HAP-1 (cell line): Measurements from ENCODE around the gene SH3BGRL3.

Experiments
- DNase-seq, 2 experiments: peaks; one replicate each; pipeline ENCODE4 v3.0.0-alpha.2; 2016 to 2020; ENCODE audit warnings: low spot score in 2 of 2
- H3K27me3 ChIP-seq: fragments of 250-450 bp; sonication (Bioruptor Pico); 2 replicates; pipeline ENCODE4 v1.5.1; 2020; ENCODE audit warnings: low read depth, mild to moderate bottlenecking, moderate library complexity
- H3K36me3 ChIP-seq: fragments of 250-450 bp; sonication (Bioruptor Pico); replicated peaks from 2 replicates; pipeline ENCODE4 v1.5.1; 2020; ENCODE audit warnings: mild to moderate bottlenecking
- H3K4me1 ChIP-seq: fragments of 250-450 bp; sonication (Bioruptor Pico); 2 replicates; pipeline ENCODE4 v1.5.1; 2020; ENCODE audit warnings: mild to moderate bottlenecking
- H3K4me3 ChIP-seq: fragments of 250-450 bp; sonication (Bioruptor Pico); 2 replicates; pipeline ENCODE4 v1.5.1; 2020; ENCODE audit warnings: mild to moderate bottlenecking, moderate library complexity
- H3K9me3 ChIP-seq: fragments of 250-450 bp; sonication (Bioruptor Pico); 2 replicates; pipeline ENCODE4 v1.5.1; 2020; ENCODE audit warnings: mild to moderate bottlenecking, moderate library complexity
- in situ Hi-C: fragments of 300-500 bp; cut with MboI; formaldehyde crosslinking; loops from 3 replicates; pipeline ENCODE4 v1.14.3; 2020; ENCODE audit warnings: low sequenced_read_pairs, inconsistent platforms, mixed read lengths

SH3BGRL3 gene

DNA sequence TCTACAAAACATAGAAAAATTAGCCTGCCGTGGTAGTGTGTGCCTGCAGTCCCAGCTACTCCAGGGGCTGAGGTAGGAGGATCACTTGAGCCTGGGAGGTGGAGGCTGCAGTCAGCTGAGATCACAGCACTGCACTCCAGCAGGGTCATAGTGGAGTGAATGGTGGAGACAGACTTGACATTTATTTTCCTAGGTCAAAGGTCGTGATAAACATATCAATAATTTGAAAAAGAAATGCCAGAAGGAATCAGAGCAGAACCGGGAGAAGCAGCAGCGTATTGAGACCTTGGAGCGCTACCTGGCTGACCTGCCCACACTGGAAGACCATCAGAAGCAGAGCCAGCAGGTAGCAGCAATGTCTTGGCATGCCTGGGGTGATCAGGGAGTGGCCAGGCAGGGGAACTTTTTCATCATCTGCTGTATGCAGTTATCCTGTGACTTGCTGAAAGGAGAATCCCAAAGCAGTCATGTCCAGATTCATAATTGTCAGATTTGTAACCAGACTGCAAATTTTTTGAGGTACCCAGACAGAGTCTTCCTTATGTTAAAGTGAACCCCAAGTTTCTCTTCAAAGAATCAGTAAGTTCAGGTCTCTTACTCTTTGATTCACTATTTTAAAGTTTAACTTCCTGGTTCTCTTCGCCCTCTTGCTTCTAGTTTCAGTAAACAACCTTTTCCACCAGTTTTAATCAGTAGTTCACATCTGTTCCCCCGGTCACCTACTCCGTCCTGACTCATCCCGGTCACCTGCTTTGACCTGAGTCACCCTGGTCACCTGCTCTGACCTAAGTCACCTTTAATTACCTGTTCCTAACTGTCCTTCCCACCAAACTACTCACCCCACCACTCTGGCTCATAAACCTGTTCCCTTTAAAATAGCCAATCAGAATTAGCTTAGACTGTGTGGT is 11.3 kb upstream of the SH3BGRL3 start:
- no peak for DNase-seq
- Histone ChIP-seq H3K9me3 (no peaks in the 10 kb centered on the region), H3K27me3 (no peaks in the 10 kb centered on the region), H3K4me3 (no peak overlapping the region), H3K36me3 (peaks cover 84% of the 10 kb centered on the region), H3K4me1 (no peaks in the 10 kb centered on the region)
- in situ Hi-C loops: no loop called here

DNA sequence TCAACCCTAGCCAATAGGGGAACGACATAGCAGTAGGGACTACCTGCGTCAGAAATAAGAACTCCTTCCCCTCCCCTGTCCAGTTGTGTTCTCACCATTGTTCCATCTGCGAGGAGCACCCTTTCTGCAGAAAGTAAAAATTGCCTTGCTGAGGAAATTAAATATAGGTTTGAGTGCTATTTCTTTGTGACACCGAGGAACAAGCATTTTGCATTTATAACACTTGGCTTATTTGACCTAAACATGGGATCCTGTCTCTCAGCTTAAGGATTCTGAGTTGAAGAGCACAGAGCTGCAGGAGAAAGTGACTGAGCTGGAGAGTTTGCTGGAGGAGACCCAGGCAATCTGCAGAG is 10.7 kb upstream of the SH3BGRL3 start:
- in situ Hi-C loops: no loop called here
- Histone ChIP-seq H3K36me3 (peaks cover 84% of the 10 kb centered on the region), H3K9me3 (no peaks in the 10 kb centered on the region), H3K4me3 (no peak overlapping the region), H3K27me3 (no peaks in the 10 kb centered on the region), H3K4me1 (no peaks in the 10 kb centered on the region)
- DNase-seq: no peak

DNA sequence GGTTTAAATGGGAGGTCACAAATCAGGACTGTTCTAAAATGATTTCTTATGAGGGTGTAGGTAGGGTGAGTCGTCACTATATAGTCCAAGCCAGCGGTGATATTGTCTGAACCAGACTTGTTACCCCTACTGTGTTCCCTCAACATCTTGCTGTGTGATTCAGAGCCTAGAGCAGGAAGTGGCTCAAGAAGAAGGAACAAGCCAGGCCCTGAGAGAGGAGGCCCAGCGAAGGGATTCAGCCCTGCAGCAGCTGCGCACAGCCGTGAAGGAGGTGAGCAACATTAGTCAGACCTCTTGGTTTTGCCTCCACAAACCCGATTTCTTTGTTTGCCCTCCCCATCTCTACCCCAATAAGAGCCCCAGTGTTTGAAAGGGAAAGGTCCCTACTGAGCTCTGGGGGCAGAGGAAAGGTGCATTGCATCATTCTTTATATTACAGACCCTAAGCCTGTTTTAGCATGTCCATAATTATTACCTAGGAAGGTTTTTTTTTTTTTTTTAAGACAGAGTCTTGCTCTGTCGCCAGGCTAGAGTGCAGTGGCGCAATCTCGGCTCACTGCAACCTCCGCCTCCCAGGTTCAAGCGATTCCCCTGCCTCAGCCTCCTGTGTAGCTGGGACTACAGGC is 5.0 kb upstream of the SH3BGRL3 start:
- in situ Hi-C loops: no loop called here
- no peak for DNase-seq
- H3K9me3 ChIP-seq: no peaks in the 10 kb centered on the region
- no peaks in the 10 kb centered on the region for H3K27me3 ChIP-seq
- peaks cover 8% of the 10 kb centered on the region for H3K4me1 ChIP-seq
- H3K36me3 ChIP-seq: peaks cover 86% of the 10 kb centered on the region
- no peak overlapping the region for H3K4me3 ChIP-seq

DNA sequence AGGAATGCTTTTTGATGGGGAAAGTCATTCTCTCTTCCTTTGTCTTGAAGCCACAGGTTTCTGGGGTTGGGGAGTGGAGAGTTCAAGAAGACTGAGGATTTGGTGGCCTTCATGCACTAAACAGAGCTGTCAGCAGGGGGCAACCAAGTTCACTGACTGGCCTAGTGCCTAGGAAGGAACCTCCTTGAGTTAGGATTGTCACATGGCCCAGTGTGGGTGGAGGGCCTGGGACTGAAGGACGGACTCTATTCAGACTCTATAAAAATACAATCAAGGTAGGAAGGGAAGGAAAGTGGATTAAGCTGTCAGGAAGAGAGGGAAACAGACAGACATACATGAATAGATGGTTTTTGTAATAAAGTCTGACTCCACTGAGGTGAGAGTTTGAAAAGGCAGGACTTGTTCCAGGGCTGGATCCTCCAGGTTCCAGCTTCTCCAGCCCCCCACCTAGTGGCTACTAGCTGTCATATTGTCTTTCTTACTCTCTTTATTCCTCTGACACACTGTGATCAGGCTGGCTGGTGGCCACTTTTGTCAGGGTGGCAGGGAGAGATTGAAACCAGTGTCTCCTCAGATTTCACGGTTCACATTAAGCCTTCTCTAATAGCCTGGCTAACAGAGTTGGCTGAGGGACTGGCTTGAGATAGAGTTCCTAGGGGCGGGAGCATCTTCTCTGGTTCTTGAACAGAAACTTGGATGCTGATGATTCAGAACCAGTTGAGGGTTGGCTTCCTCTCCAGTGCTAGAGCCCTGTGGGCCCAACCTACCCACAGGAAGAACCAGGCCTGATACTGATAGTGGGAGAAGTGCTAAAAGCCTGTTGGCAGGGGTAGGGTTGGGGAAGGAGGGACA is 4.1 kb upstream of the SH3BGRL3 start:
- H3K4me3 ChIP-seq: no peak overlapping the region
- in situ Hi-C loops: no loop called here
- no peaks in the 10 kb centered on the region for H3K9me3 ChIP-seq
- peak; percentile 78 to 88 for DNase-seq
- peaks cover 8% of the 10 kb centered on the region for H3K4me1 ChIP-seq
- H3K36me3 ChIP-seq: peaks cover 77% of the 10 kb centered on the region
- H3K27me3 ChIP-seq: no peaks in the 10 kb centered on the region

DNA sequence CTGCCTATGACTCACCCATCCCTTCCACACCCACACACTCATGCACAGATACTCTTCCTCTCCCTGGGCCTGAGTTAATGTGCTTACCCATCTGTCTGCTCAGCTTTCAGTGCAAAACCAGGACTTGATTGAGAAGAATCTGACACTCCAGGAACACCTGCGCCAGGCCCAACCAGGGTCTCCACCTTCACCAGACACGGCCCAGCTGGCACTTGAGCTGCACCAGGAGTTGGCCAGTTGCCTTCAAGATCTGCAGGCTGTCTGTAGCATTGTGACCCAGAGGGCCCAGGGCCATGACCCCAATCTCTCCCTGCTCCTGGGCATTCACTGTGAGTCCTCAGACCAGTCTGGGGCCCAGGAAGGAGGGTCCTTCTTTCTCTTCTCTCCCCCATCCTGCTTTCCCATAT is 3.5 kb upstream of the SH3BGRL3 start:
- Histone ChIP-seq H3K4me3 (no peak overlapping the region), H3K36me3 (peaks cover 74% of the 10 kb centered on the region), H3K4me1 (peaks cover 8% of the 10 kb centered on the region), H3K9me3 (no peaks in the 10 kb centered on the region), H3K27me3 (no peaks in the 10 kb centered on the region)
- DNase-seq: no peak
- in situ Hi-C loops: no loop called here

DNA sequence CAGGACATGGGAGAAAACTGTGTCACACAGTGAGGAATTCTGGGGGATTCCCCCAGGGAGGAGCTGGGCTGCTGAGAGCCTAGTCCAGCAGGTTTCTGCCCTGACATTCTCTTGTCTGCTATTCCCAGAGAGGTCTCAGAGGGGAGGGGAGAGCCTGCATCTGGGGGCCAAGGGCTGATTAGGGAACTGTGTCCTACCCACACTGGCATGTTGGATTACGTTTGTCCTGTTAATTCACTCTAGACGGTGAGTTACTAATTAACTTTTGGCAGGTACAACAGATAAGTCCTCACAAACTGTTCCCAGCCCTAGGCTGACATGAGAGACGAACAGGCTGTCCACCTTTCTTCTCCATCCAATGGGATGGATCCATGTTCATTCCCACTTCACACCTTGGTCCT is 2.6 kb upstream of the SH3BGRL3 start:
- peaks cover 8% of the 10 kb centered on the region for H3K4me1 ChIP-seq
- in situ Hi-C loops: no loop called here
- peaks cover 68% of the 10 kb centered on the region for H3K36me3 ChIP-seq
- no peaks in the 10 kb centered on the region for H3K9me3 ChIP-seq
- no peaks in the 10 kb centered on the region for H3K27me3 ChIP-seq
- no peak for DNase-seq
- H3K4me3 ChIP-seq: no peak overlapping the region

DNA sequence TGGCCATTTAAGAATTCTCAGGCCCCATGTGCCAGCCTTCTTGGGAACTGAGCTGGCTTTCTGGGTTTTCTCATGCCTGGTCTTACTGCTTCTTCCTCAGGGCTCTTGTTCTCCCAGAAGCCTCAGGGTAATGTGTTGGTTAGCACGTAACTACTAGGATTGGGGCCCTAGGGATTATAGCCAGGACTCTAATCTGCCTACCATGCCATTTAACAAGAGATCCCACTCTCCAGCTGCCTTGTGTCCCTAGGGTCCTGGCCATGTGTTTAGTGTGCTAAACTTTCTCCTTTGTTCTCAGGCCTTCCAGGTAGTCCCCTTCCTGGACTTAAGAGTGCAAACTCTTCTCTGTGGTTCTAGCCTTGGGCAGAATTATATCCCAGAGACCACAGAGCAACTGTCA is 2.2 kb upstream of the SH3BGRL3 start:
- Histone ChIP-seq H3K4me3 (no peak overlapping the region), H3K36me3 (peaks cover 66% of the 10 kb centered on the region), H3K9me3 (no peaks in the 10 kb centered on the region), H3K27me3 (no peaks in the 10 kb centered on the region), H3K4me1 (peaks cover 8% of the 10 kb centered on the region)
- in situ Hi-C loops: no loop called here
- no peak for DNase-seq

DNA sequence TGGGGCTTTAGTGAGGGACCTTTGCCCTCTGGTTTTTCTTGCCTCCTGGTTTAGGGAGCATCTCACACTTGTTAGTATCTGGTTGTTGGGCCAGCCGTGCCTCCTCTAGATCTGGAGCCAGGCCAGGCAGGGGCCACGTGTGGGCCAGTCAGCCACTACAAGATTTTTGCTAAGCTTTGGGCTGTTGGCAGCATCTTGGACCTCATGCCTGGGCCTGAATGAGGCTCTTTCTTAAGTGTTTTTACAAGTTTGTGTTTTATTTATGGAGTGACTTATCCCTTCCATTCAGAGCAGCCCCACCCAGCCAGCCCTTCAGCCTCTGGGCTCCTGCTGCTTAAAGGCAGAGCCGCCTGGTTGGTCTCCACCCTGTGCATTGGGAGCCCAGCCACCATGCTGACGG is 1.6 kb upstream of the SH3BGRL3 start:
- DNase-seq: no peak
- Histone ChIP-seq H3K36me3 (peaks cover 60% of the 10 kb centered on the region), H3K27me3 (no peaks in the 10 kb centered on the region), H3K4me3 (no peak overlapping the region), H3K4me1 (peaks cover 8% of the 10 kb centered on the region), H3K9me3 (no peaks in the 10 kb centered on the region)
- in situ Hi-C loops: no loop called here

DNA sequence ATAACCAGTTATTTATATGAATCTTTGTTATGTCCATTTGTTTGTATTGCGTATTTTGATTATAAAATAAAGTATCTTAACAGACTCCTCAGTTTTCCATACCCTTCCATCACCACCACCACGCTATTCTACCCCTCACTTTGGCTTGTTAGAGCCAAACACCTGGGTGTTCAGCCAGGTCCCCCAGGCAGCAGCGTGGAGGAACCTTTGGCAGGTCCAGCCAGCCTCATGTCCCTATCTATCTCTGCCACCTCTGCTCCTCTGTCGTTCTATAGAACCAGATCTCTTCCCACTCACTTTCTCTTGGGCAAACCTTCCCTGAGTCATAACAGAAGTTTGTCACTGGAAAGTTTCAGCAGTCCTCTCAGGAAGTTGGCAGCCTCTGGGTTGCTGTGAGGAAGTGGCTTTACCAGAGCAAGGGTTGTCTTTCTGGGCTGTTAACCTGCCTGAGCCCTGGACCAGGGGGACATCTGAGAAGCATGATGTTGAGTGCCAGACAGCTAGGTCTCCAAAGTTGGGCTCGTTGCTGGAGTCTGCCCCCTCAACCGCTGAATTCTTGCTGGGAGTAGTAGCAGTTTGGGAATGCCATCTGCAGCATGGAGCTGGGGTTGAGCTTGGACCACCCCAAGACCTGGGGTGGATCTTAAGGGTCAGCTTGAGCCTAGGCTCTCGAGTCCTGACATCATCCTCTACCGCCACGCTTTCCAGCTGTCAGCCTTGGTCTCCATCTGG is 996 bp upstream of the SH3BGRL3 start:
- no peak for DNase-seq
- Histone ChIP-seq H3K4me3 (no peak overlapping the region), H3K4me1 (peaks cover 8% of the 10 kb centered on the region), H3K27me3 (no peaks in the 10 kb centered on the region), H3K9me3 (no peaks in the 10 kb centered on the region), H3K36me3 (peaks cover 58% of the 10 kb centered on the region)
- in situ Hi-C loops: no loop called here

DNA sequence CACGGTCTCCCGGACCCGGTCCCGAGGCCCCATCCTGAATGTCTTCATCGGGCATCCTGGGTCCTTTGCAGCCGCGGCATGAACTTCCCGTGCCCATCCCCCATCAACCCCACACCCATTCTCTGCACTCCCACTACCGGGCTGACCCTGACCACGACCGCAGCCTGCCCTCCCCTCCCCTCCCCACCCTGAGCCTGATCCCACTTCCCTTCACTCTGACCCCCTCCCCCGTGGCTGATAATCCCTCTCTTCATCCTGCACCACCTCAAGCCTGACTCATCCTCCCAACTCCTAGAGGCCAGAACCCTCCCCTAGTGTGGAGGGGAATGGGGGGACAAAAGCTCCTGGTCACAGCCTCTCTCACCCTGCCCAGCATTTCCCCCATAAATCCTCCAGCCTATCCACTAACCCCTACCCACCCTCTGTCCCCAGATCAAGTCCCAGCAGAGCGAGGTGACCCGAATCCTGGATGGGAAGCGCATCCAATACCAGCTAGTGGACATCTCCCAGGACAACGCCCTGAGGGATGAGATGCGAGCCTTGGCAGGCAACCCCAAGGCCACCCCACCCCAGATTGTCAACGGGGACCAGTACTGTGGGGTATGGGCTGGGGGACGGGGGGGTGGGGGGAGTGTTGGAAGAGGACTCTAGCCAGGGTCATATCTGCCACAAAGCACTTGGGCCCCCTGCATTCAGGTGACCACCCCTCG is 602 bp downstream of the SH3BGRL3 start:
- peak overlapping the region; percentile 57 for H3K4me3 ChIP-seq
- peak in 1 of 2 experiments; percentile 45 for DNase-seq
- H3K27me3 ChIP-seq: no peaks in the 10 kb centered on the region
- no peaks in the 10 kb centered on the region for H3K9me3 ChIP-seq
- in situ Hi-C loops: loop anchor here (10.0 kb wide), 1 partner anchor 134 kb away; the partner anchor contains the start of gene LIN28A
- H3K36me3 ChIP-seq: peaks cover 42% of the 10 kb centered on the region
- peaks cover 8% of the 10 kb centered on the region for H3K4me1 ChIP-seq

DNA sequence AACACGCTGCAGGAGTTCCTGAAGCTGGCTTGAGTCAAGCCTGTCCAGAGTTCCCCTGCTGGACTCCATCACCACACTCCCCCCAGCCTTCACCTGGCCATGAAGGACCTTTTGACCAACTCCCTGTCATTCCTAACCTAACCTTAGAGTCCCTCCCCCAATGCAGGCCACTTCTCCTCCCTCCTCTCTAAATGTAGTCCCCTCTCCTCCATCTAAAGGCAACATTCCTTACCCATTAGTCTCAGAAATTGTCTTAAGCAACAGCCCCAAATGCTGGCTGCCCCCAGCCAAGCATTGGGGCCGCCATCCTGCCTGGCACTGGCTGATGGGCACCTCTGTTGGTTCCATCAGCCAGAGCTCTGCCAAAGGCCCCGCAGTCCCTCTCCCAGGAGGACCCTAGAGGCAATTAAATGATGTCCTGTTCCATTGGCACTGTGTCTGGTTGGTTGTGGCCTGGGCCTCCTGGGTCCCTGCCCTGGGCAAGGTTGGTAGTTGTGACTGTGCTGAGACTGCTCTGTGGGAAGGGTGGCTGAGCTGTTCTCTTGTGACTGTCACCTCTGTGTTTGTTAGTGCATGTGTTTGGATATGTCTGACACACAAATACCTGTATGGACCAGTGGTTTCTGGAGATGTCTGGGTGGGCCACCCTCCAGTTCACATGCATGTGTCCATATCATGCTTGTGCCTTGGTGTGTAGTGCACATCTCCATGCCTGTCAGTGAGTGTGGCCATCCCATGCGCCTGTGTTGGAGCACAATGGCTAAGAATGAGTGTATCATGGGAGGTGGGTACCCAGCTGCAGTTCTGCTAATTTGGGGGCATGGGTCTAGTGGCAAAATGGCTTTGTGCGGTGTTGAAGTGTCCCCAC is 1.4 kb downstream of the SH3BGRL3 start:
- Histone ChIP-seq H3K4me3 (no peak overlapping the region), H3K4me1 (peaks cover 5% of the 10 kb centered on the region), H3K27me3 (no peaks in the 10 kb centered on the region), H3K9me3 (no peaks in the 10 kb centered on the region), H3K36me3 (peaks cover 33% of the 10 kb centered on the region)
- DNase-seq: no peak
- in situ Hi-C loops: loop anchor here (10.0 kb wide), 1 partner anchor 133 kb away; the partner anchor contains the start of gene LIN28A

DNA sequence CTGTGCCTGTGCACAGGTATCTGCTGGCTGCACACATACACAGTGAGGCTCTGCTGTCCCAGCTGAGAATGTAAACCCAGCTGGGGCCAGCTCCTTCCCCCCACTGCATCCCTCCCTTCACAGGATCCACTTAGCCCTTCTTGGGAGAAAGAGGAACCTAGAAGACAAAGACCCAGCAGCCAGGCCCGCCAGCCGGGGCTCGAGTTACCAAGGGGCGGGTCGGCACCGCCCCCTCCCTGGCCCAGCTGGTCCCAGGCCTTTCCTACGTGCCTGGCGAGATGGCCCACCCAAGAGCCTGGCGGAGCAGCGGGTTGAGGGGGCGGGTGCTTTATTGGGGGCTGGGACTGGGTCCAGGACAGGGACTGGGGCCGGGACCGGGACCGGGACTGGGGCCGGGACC is 2.1 kb downstream of the SH3BGRL3 start:
- H3K36me3 ChIP-seq: peaks cover 27% of the 10 kb centered on the region
- peak in 1 of 2 experiments; percentile 44 for DNase-seq

More for the DNA sequence above, 2.1 kb downstream of the SH3BGRL3 start:
- no peaks in the 10 kb centered on the region for H3K27me3 ChIP-seq
- peaks cover 5% of the 10 kb centered on the region for H3K4me1 ChIP-seq
- in situ Hi-C loops: loop anchor here (10.0 kb wide), 1 partner anchor 133 kb away; the partner anchor contains the start of gene LIN28A
- H3K9me3 ChIP-seq: no peaks in the 10 kb centered on the region
- no peak overlapping the region for H3K4me3 ChIP-seq
